Measurements from ENCODE around the gene RELA.

The RELA gene

GRCh38 chr11:65613091-65613928 is 49.4 kb downstream of the RELA start:
- DNase-seq (ENCODE audit: low read depth): no peak

GRCh38 chr11:65612691-65613090 is 50.0 kb downstream of the RELA start:
- DNase-seq (ENCODE audit: low read depth): no peak

GRCh38 chr11:65611758-65612603 is 50.7 kb downstream of the RELA start:
- no peak for DNase-seq (ENCODE audit: low read depth)

- DNase-seq (ENCODE audit: low read depth): no peak
Measured at GRCh38 chr11:65611028-65611757, 51.5 kb downstream of the RELA start.

GRCh38 chr11:65610404-65610803 is 52.3 kb downstream of the RELA start:
- no peak for DNase-seq (ENCODE audit: low read depth)

GRCh38 chr11:65609665-65610064 is 53.1 kb downstream of the RELA start:
- DNase-seq (ENCODE audit: low read depth): no peak

- no peak for DNase-seq (ENCODE audit: low read depth)
Measured at GRCh38 chr11:65609229-65609628, 53.5 kb downstream of the RELA start.

GRCh38 chr11:65607614-65608426 is 54.9 kb downstream of the RELA start:
- no peak for DNase-seq (ENCODE audit: low read depth)

GRCh38 chr11:65606876-65607613 is 55.7 kb downstream of the RELA start:
- no peak for DNase-seq (ENCODE audit: low read depth)

GRCh38 chr11:65604258-65604657 is 58.5 kb downstream of the RELA start:
- no peak for DNase-seq (ENCODE audit: low read depth)
